H1 (cell line): ENCODE data around the gene TCF20. TPM values are rescaled to one million over a fixed set of nuclear protein-coding genes. Genes with fewer than 3 reads are reported as not detected.
A peak's percentile ranks its signal among the peaks of the same experiment; 100 is the strongest.

Experiments
- CTCF ChIA-PET: fragments of 300-600 bp; sonication (Branson Sonifier 250); formaldehyde crosslinking; loops from one replicate; lab custom pipeline; 2021; ENCODE audit not compliant: partially characterized antibody; lab: Charles Lee
- POLR2A ChIA-PET: fragments of 300-600 bp; sonication (Branson Sonifier 250); formaldehyde crosslinking; loops from one replicate; lab custom pipeline; 2021; ENCODE audit warnings: inconsistent platforms; ENCODE audit not compliant: partially characterized antibody; lab: Charles Lee
- DNase-seq, 2 experiments: peaks; one replicate each; pipeline versions ENCODE4 v3.0.0 to v3.0.0-alpha.2; 2010 to 2022; ENCODE audit warnings: low spot score in 2 of 2, low read depth in 1 of 2, mixed read lengths in 1 of 2
- FAIRE-seq: peaks from 2 replicates; lab custom pipeline; 2011; peaks lifted over from hg19 to GRCh38; lab: Jason Lieb, UNC
- H2AFZ ChIP-seq: 2 replicates; pipeline ENCODE4 v1.8.1; 2012; ENCODE audit warnings: low read length, inconsistent platforms
- H2AK5ac ChIP-seq: 2 replicates; pipeline ENCODE4 v1.6.1; 2013; ENCODE audit warnings: low read depth, low read length
- H2BK120ac ChIP-seq: replicated peaks from 2 replicates; pipeline ENCODE3; 2013; ENCODE audit warnings: low read depth, low read length, inconsistent platforms
- H2BK12ac ChIP-seq: 2 replicates; pipeline ENCODE4 v1.6.1; 2013; ENCODE audit warnings: low read depth, low read length
- H2BK15ac ChIP-seq: 2 replicates; pipeline ENCODE4 v1.6.1; 2013; ENCODE audit warnings: low read length
- H2BK20ac ChIP-seq: 2 replicates; pipeline ENCODE4 v1.6.1; 2013; ENCODE audit warnings: low read length
- H2BK5ac ChIP-seq: 2 replicates; pipeline ENCODE4 v1.6.1; 2013; ENCODE audit warnings: low read depth, low read length
- H3K14ac ChIP-seq: 2 replicates; pipeline ENCODE4 v1.6.1; 2013; ENCODE audit warnings: inconsistent platforms; ENCODE audit not compliant: insufficient read length
- H3K18ac ChIP-seq: 2 replicates; pipeline ENCODE4 v1.6.1; 2013; ENCODE audit warnings: low read length; ENCODE audit errors: extremely low read depth
- H3K23ac ChIP-seq: 2 replicates; pipeline ENCODE4 v1.6.1; 2013; ENCODE audit warnings: inconsistent platforms; ENCODE audit not compliant: insufficient read length
- H3K23me2 ChIP-seq: 2 replicates; pipeline ENCODE4 v1.6.1; 2013; ENCODE audit warnings: low read depth, low read length
- H3K27ac ChIP-seq: 2 replicates; pipeline ENCODE4 v1.6.1; 2011; ENCODE audit warnings: low read depth, low read length, inconsistent platforms
- H3K27me3 ChIP-seq, 4 experiments: replicated peaks in 1 of 4; 1 replicate in 1 of 4; 2 replicates in 3 of 4; pipeline versions ENCODE4 v1.6.1 to v1.8.1; 2011 to 2013; ENCODE audit warnings: low read length in 3 of 4, mild to moderate bottlenecking in 3 of 4, inconsistent platforms in 2 of 4, mixed read lengths in 2 of 4, moderate library complexity in 1 of 4; ENCODE audit not compliant: control insufficient read depth in 3 of 4, insufficient read depth in 3 of 4; ENCODE audit errors: extremely low read depth in 1 of 4
- H3K36me3 ChIP-seq, 4 experiments: 2 replicates each; pipeline versions ENCODE4 v1.6.1 to v1.8.1; 2011 to 2013; ENCODE audit warnings: mild to moderate bottlenecking in 4 of 4, low read length in 3 of 4, moderate library complexity in 2 of 4, control low read depth in 1 of 4, inconsistent platforms in 1 of 4; ENCODE audit not compliant: insufficient read depth in 4 of 4, control insufficient read depth in 2 of 4
- H3K4ac ChIP-seq: replicated peaks from 2 replicates; pipeline ENCODE3; 2013; ENCODE audit warnings: low read length, low read depth, mixed read lengths, inconsistent platforms; ENCODE audit not compliant: insufficient read length
- H3K4me1 ChIP-seq, 4 experiments: replicated peaks in 1 of 4; 1 replicate in 1 of 4; 2 replicates in 3 of 4; pipeline versions ENCODE4 v1.6.1 to v1.8.1; 2011 to 2013; ENCODE audit warnings: low read length in 3 of 4, inconsistent platforms in 2 of 4, mixed read lengths in 1 of 4; ENCODE audit not compliant: insufficient read depth in 4 of 4, control insufficient read depth in 3 of 4
- H3K4me2 ChIP-seq, 2 experiments: 2 replicates each; pipeline versions ENCODE4 v1.6.1 to v1.8.1; 2011 to 2013; ENCODE audit warnings: low read depth in 2 of 2, low read length in 2 of 2, control low read depth in 1 of 2, inconsistent platforms in 1 of 2, mild to moderate bottlenecking in 1 of 2; ENCODE audit not compliant: insufficient read depth in 1 of 2
- H3K4me3 ChIP-seq, 4 experiments: fragments of 200-600, 300-600 bp in 1 of 4; sonication (generic), shearing (Covaris generic), sonication (Bioruptor Twin) in 1 of 4; 2 replicates each; pipeline versions ENCODE4 v1.5.1 to v1.8.1; 2011 to 2016; ENCODE audit warnings: low read length in 4 of 4, low read depth in 3 of 4, control low read depth in 2 of 4, inconsistent platforms in 2 of 4, mild to moderate bottlenecking in 2 of 4, mixed read lengths in 1 of 4, moderate library complexity in 1 of 4; ENCODE audit not compliant: insufficient read depth in 2 of 4; ENCODE audit errors: extremely low read depth in 1 of 4
- H3K56ac ChIP-seq: replicated peaks from 2 replicates; pipeline ENCODE3; 2013; ENCODE audit warnings: low read depth, mild to moderate bottlenecking, mixed read lengths, low read length, inconsistent platforms; ENCODE audit not compliant: insufficient read length
- H3K79me1 ChIP-seq: 2 replicates; pipeline ENCODE4 v1.6.1; 2013; ENCODE audit warnings: low read depth, low read length, control low read depth
- H3K79me2 ChIP-seq, 2 experiments: 2 replicates each; pipeline versions ENCODE4 v1.6.1 to v1.8.1; 2012 to 2013; ENCODE audit warnings: low read length in 2 of 2, mild to moderate bottlenecking in 2 of 2, inconsistent platforms in 1 of 2; ENCODE audit not compliant: insufficient read depth in 2 of 2, control insufficient read depth in 1 of 2
- H3K9ac ChIP-seq, 4 experiments: replicated peaks in 1 of 4; 1 replicate in 1 of 4; 2 replicates in 3 of 4; pipeline versions ENCODE4 v1.6.1 to v1.8.1; 2011 to 2013; ENCODE audit warnings: low read depth in 3 of 4, low read length in 3 of 4, control low read depth in 2 of 4, mild to moderate bottlenecking in 2 of 4, moderate library complexity in 2 of 4, inconsistent platforms in 1 of 4; ENCODE audit errors: extremely low read depth in 1 of 4
- H3K9me3 ChIP-seq, 2 experiments: 2 replicates each; pipeline versions ENCODE4 v1.6.1 to v1.8.1; 2012 to 2013; ENCODE audit warnings: mild to moderate bottlenecking in 2 of 2, moderate library complexity in 2 of 2, control low read depth in 1 of 2, inconsistent platforms in 1 of 2, low read depth in 1 of 2, low read length in 1 of 2, mixed read lengths in 1 of 2; ENCODE audit not compliant: insufficient read depth in 2 of 2
- H4K20me1 ChIP-seq, 2 experiments: replicated peaks in 1 of 2; 2 replicates each; pipeline versions ENCODE3 to v1.8.1; 2011 to 2013; ENCODE audit warnings: inconsistent platforms in 2 of 2, low read length in 2 of 2, mild to moderate bottlenecking in 1 of 2; ENCODE audit not compliant: insufficient read depth in 2 of 2, control insufficient read depth in 1 of 2
- H4K5ac ChIP-seq: 2 replicates; pipeline ENCODE4 v1.6.1; 2013; ENCODE audit warnings: low read length, low read depth, mixed read lengths, inconsistent platforms; ENCODE audit not compliant: insufficient read length
- H4K8ac ChIP-seq: 2 replicates; pipeline ENCODE4 v1.8.0; 2013; ENCODE audit warnings: mild to moderate bottlenecking, moderate library complexity, low read length, inconsistent platforms; ENCODE audit not compliant: insufficient read depth; ENCODE audit errors: extremely low read depth
- H4K91ac ChIP-seq: replicated peaks from 2 replicates; pipeline ENCODE3; 2013; ENCODE audit warnings: low read length, mixed read lengths, inconsistent platforms; ENCODE audit not compliant: insufficient read length
- CHD1 ChIP-seq: IDR thresholded peaks from 2 replicates; pipeline ENCODE4 v1.6.1; 2012; ENCODE audit warnings: low read depth, low read length, improper control_type of control experiment
- CTBP2 ChIP-seq: IDR thresholded peaks from 2 replicates; pipeline ENCODE4 v1.7.0; 2011; ENCODE audit warnings: borderline replicate concordance, mild to moderate bottlenecking, moderate library complexity, mixed read lengths, low read length; ENCODE audit not compliant: insufficient read depth, insufficient read length
- GTF2F1 ChIP-seq: IDR thresholded peaks from 2 replicates; pipeline ENCODE4 v1.6.1; 2012; ENCODE audit warnings: low read depth, low read length, improper control_type of control experiment, borderline replicate concordance
- HDAC6 ChIP-seq: IDR thresholded peaks from one replicate; pipeline ENCODE4 v1.7.1; 2012; ENCODE audit warnings: low read depth, mild to moderate bottlenecking, inconsistent platforms, low read length, moderate library complexity
- JUND ChIP-seq: IDR thresholded peaks from 2 replicates; pipeline ENCODE4 v1.6.1; 2011; ENCODE audit warnings: mild to moderate bottlenecking, improper control_type of control experiment, low read length
- NANOG ChIP-seq: IDR thresholded peaks from 2 replicates; pipeline ENCODE4 v1.6.1; 2011; ENCODE audit warnings: low read length, low read depth, mild to moderate bottlenecking, inconsistent platforms; ENCODE audit not compliant: insufficient read depth, poor library complexity, severe bottlenecking
- PHF8 ChIP-seq: fragments of 200-600 bp; sonication (generic); conservative IDR thresholded peaks from 2 replicates; pipeline ENCODE4 v1.7.1; 2012; ENCODE audit warnings: low read depth, mild to moderate bottlenecking, inconsistent platforms, low read length, moderate library complexity
- SP4 ChIP-seq: IDR thresholded peaks from 2 replicates; pipeline ENCODE4 v1.6.1; 2012; ENCODE audit warnings: low read length, inconsistent platforms
- TCF12 ChIP-seq: IDR thresholded peaks from 2 replicates; pipeline ENCODE4 v1.6.1; 2011; ENCODE audit warnings: low read depth, mild to moderate bottlenecking, low read length
- YY1 ChIP-seq: IDR thresholded peaks from 2 replicates; pipeline ENCODE4 v1.6.1; 2011; ENCODE audit warnings: low read depth, mild to moderate bottlenecking, low read length
- WGBS, 2 experiments: shearing (Covaris generic) in 1 of 2; methylation state at CpG; one replicate each; pipeline versions ENCODE4 v1.1.6 to v1.1.7; 2013 to 2015; ENCODE audit warnings: low lambda C conversion rate in 2 of 2, mixed read lengths in 2 of 2, inconsistent platforms in 1 of 2, low coverage in 1 of 2, missing lambda C conversion rate in 1 of 2; ENCODE audit not compliant: insufficient replicate concordance in 2 of 2, insufficient coverage in 1 of 2, insufficient read length in 1 of 2; ENCODE audit errors: extremely low coverage in 1 of 2, missing lambda C conversion rate in 1 of 2; 5-methylcytosine and 5-hydroxymethylcytosine counted together
- polyA plus RNA-seq, 7 experiments: library from polyadenylated mRNA; depleted of rRNA in 3 of 7; stranded (reverse) in 5 of 7; unstranded in 2 of 7; fragments of >200 nt in 5 of 7; fragments of 200-250 nt in 2 of 7; gene quantifications; 1 replicate in 5 of 7; 2 replicates in 1 of 7; 4 replicates in 1 of 7; pipeline versions ENCODE4 v1.2.1 to v1.2.3, GENCODE V29; 2011 to 2013; ENCODE audit warnings: missing spikeins in 2 of 7, mixed read lengths in 2 of 7
- total RNA-seq: library from RNA; stranded (reverse); fragmentation: NEBNext Ultra II Directional; extraction: Animal tissue kit (Norgen Biotek cat#: 25700); gene quantifications from 2 replicates; pipeline ENCODE4 v1.2.1, GENCODE V29; 2021

TCF20 gene
- total and polyA plus RNA-seq, 2 of the 8 experiments (the other 6 are each of a cell fraction or from before 2014, with no cell fraction given) = 22.0 to 79.8 TPM

DNA sequence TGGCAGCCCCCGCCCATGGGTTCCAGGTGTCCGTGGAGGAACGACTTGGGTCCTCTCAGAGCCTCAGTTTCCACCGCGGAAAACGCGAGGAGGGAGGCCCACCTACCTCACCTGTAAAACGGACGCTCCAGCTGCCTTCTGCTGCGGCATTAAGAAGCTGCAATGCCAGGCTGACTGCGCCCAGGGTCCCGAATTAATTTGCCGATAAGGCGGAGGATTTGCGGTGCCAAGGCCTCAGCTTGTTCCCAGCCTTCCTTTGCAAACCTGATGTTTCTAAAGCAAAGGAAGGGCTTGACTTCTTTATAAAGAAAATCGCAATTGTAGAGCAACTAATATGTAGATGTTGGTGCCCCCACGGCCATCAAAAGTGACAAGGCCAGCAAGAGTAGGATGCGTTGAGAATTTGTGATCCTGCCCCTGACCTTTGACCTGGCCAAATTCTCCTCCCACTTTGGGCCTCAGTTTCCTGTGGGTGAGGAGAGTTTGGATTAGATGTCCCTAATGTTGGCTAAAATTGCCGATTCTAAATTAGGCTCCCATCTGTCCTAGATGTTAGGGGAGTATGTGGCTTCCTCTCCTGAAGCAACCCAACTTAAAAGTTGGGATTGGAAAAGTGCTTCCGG is 849 bp upstream of the TCF20 start:
- no peak overlapping the region for H3K18ac ChIP-seq
- peak overlapping the region; percentile 65 to 81; a peak in 3 of 4 replicates for H3K4me2 ChIP-seq
- DNase-seq = no peak
- ChIA-PET CTCF (interaction anchor here (1.4 to 3.0 kb wide), 3 partner anchors 11 to 173 kb away, joined by 4 to 12 read pairs (median 5); no protein-coding TSS in a partner anchor), POLR2A (interaction anchor here (0.6 to 1.0 kb wide), 2 partner anchors 56 to 122 kb away, joined by 3 read pairs; no protein-coding TSS in a partner anchor)
- no peak overlapping the region for H3K27ac ChIP-seq
- H2BK12ac ChIP-seq = no peak overlapping the region
- H3K4me1 ChIP-seq = peaks cover 23 to 36% (median 24%) of the 10 kb centered on the region in 4 experiments
- peak overlapping the region in 1 of 4 experiments; percentile 55; a peak in 3 of 8 replicates for H3K4me3 ChIP-seq
- H2BK5ac ChIP-seq = no peak overlapping the region
- no peak overlapping the region for H4K5ac ChIP-seq
- 91% methylated on average over 20 of the region's 20 CpGs; no CpG with 5 or more reads in 1 of the 2 experiments for WGBS, 2 experiments
- no peak overlapping the region for H2AK5ac ChIP-seq
- H2BK20ac ChIP-seq = no peak overlapping the region
- H3K79me1 ChIP-seq = peaks cover 5% of the 10 kb centered on the region; the same call in 1 of the 2 replicates
- peaks cover 16 to 31% of the 10 kb centered on the region in 2 experiments for H3K79me2 ChIP-seq
- H3K14ac ChIP-seq = no peak overlapping the region
- H3K27me3 ChIP-seq = peaks cover 0 to 8% (median 4%) of the 10 kb centered on the region in 4 experiments; a peak in 4 of 7 replicates
- H4K8ac ChIP-seq = peak overlapping the region; percentile 41
- no peak overlapping the region for H2BK120ac ChIP-seq
- H2BK15ac ChIP-seq = no peak overlapping the region
- FAIRE-seq = no peak
- no peak overlapping the region for H3K4ac ChIP-seq
- peaks cover 13 to 18% of the 10 kb centered on the region in 2 experiments for H4K20me1 ChIP-seq
- no peak overlapping the region for H3K23ac ChIP-seq
- H3K9ac ChIP-seq = no peak overlapping the region
- no peak for TF ChIP-seq YY1
- TF ChIP-seq SP4 = no peak
- TF ChIP-seq NANOG = no peak
- no peak for TF ChIP-seq JUND
- TF ChIP-seq HDAC6 = no peak
- no peak for TF ChIP-seq TCF12
- no peak for TF ChIP-seq GTF2F1
- no peak for TF ChIP-seq CHD1
- no peak for TF ChIP-seq CTBP2
- no peak for TF ChIP-seq PHF8
- H3K36me3 ChIP-seq = no peaks in the 10 kb centered on the region
- no peak overlapping the region for H4K91ac ChIP-seq
- no peak overlapping the region for H2AFZ ChIP-seq
- no peak overlapping the region for H3K56ac ChIP-seq
- peaks cover 4% of the 10 kb centered on the region; the same call in 1 of the 2 replicates for H3K23me2 ChIP-seq
- H3K9me3 ChIP-seq = no peaks in the 10 kb centered on the region
